ENCODE measurements around the gene C1QTNF6.

Gene C1QTNF6

DNA sequence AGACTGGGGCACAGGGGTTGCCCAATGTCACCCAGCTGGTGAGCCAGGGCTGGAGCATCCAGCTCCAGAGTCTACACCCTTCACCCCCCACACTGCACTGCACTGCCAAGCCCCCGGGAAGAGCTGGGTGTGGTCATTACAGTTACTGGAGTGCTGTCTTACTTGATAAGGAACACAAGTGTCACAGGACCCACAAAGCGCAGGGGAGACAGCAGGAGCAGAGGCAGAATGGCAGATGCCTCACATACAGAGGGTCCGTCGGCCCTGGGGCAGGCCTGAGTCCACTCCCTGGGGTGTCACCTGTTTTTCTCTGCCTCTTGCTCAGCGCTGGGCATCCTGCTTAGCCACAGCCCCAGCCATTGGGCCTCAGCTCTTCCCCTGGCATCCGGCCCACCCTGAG is 46.1 kb downstream of the C1QTNF6 start:
- DNase-seq (ENCODE audit: low read depth): no peak

DNA sequence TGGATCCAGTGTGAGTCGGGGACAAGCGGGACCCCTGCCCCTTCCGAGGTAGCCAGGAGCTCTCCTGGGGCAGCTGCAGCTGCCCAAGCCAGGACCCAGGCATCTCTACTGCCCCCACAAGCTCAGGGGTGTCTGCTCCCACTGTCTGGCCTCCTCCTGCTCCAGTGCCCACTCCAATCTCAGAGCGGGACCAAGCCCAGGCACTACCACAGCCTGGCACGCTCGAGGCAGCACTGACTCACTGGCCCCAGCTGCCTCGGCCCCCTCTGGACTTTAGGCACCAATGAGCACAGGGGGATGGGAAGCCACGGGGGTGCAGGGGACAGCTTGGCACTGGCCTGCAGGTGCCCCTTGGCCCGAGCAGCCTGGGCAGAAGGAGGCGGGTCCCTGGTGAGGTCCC is 46.6 kb downstream of the C1QTNF6 start:
- no peak for DNase-seq (ENCODE audit: low read depth)

DNA sequence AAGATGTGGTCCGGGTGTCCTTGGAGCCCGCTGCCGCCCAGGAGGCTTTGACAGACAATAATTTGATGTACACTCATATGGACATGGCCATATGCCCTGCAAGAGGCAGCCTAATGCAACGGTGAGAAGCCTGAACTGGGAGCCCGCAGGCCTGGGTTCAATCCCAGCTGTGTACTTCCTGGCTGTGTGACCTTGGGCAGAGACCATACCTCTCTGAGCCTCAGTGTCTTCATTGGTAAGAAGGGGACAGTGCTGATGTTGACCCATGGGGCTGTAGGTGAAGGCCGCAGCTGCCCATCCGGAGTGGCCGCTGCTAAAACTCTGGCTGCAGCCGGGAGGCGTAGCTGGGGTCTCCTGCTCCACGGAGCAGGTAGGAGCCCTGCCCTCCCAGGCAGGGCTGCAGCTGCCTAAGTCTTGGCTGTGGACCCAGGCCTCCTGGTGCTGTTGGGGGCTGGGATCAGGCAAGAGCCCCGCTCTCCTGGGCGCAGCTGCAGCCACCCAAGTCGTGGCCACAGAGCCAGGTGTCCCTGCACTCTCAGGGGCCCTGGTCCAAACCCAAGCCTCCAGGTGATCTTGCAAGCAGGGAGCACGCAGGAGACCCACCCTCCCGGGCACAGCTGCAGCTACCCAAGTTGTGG is 47.2 kb downstream of the C1QTNF6 start:
- DNase-seq (ENCODE audit: low read depth): no peak

DNA sequence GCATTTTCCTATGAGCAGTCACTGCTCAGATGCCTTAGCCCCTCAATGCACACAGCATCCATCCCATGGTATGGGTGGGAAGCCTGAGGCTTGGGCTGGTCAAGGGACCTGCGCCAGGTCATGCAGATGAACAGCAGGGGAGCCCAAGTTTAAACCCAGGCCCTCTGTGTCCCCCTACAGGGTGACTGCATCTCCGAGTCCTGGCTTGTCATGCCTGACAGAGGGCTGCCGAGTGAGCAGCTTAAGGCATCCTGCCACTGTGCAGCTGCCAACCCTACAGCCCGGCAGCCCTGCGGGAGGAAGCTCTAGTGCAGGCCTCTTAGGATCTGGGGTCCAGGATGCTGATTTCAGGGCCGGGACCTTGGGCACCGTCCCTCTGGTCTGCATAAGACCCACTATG is 48.3 kb downstream of the C1QTNF6 start:
- no peak for DNase-seq (ENCODE audit: low read depth)

DNA sequence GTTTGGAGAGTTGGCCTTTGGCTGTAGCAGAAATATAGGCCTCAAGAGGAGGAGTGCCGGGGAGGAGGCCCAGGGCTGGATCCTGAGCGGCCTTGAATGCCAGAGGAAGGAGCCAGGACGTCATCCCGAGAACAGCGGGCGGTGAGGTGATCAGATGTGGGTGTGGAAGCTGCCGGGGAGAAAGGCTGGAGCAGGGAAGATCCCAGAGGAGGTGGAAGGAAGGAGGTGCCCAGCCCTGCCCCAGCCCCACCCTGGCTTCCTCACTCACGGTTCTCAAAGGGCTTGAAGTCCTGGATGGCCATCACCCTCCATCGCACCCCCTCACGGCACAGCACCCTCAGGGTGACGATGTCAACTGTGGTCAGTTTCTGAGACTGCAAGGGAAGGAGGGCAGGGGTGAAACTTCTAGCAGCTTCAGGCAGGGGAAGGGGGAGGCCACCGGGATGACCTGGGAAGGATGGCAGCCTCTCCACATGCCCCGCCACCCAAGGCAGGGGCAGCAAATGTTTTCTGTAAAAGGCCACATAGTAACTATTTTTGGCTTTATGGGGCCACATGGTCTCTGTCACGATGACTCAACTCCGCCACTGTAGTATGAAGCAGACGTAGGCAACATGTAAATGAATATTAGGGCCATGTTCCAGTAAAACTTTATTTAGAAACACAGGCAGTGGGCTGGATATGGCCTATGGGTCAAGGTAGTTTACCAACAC is 49.0 kb downstream of the C1QTNF6 start:
- DNase-seq (ENCODE audit: low read depth): no peak

DNA sequence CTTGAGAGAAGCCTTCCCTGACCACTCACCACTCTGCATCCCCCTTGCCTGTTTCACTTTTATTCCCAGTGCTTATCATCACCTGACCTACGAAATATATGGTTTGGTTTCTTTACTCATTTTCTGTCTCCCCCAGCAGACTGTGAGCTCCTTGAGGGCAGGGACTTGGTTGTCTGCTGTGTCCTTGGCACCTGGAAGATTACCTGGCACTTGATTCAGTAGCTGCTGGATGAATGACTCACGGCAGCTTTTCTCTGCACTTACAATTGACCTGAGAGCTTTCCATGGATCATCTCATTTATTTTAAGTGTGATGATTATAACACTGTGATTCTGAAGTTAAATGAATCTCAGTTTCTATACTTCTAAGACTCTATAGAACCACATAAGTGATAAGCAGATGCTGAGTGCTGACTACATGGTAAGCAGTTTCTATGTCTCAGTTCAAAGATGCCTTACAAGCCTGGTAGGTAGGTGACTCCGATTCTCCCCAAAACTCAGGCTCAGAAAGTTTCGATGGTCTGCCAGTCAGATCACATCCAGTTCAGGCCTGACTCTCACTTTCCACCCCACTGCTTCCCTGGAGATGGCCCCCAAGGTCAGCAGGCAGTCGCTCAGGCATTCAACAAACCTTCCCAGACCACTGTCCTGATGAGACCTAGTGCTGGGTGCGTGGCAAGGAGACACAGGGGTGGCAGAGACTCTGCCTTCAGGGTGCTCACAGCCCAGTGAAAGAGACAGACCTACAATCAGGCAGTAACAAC is 50.0 kb downstream of the C1QTNF6 start:
- no peak for DNase-seq (ENCODE audit: low read depth)

DNA sequence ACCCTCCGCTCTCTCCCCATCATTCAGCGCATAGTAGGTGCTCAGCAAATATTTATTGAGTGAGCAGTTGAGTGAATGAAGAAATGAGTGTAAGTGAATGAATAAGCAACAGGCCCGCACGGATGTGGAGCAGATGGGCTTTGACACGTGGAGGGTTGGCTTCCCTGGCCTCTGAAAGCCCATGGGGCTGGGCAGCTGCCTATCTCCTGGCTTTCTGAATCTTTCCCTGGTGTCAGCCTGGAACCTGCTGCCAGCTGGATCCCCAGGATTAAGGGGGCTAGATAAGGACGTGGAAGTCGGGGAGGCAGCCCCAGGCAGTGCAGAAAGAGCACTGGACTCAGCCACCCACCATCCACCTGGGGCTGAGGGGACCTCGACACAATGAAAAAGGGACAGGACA is 50.9 kb downstream of the C1QTNF6 start:
- no peak for DNase-seq (ENCODE audit: low read depth)

DNA sequence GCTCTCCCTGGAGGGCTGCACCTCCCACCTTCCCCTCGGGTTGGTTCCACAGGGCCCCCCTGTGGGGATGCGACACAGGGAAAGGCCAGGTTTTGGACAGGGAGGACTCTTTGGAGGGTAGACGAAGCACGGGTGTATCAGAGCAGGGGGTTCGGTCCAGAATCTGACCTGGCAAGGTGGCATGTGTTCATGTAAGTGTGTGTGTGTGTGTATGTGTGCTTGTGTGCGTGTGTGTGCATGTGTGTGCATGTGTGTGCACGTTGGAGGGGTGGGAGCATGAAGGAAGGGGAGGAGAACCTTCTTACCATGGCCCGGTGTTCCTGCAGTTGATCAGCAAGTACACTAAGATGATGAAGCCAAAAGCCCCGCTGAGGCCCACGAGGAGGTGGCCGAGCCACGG is 53.0 kb downstream of the C1QTNF6 start:
- no peak for DNase-seq (ENCODE audit: low read depth)

DNA sequence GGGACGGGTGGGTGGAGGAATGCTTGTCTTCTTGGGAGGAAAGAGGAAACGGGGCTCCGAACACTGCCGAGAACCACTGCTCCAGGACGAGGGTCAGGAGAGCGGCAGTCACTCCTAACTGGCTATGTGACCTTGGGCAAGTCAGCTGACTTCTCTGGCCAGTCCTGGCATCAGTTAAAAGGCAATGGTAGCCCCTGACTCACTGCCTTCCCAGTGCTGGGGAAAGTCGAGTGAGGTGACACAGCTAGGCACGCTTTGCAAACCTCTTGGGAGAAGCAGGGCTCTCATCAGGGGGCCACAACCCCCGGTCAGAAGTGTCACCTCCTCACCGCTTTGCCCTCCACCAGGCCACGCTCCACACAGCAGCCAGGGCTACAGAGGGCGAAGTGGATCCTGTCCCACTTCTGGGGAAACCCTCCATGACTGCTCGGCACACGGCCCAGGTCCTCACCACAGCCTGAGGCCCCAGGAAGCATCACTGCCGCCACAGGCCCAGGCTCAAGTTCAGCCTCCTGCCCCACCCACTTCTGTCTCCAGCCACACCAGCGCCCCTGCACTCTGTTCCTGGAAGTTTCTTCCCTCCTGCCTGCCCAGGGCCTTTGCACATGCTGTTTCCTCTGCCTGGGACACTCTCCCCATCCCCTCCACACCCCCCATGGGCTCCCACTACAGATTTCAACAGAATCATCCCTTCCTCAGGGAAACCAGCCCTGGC is 54.6 kb downstream of the C1QTNF6 start:
- DNase-seq (ENCODE audit: low read depth): no peak

DNA sequence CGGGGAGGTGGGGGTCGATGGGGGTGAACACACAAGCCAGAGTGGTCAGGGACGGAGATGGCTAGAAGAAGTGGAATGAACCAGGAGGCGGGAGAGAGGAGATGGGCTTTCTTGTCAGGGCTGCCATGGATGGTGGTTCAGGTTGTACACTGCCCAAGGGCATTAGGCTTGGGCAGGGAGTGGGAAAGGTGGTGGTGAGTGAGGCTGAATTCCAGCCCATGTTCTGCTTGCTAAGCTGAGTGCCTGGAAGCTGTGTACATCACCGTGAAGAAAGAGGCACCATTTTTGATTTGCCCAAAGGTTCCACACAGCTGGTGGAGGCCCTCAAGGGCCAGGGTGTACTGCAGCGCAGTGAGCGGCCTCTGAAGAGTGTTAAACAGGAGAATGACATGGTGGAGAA is 55.3 kb downstream of the C1QTNF6 start:
- DNase-seq (ENCODE audit: low read depth): no peak

Data from stimulated activated CD8-positive, alpha-beta memory T cell treated with anti-CD3 and anti-CD28 coated beads, Interleukin-12 subunit alpha, Interleukin-12 subunit beta, amount 100 ng/mL, for 4 hours (primary cell).